GM12878 (cell line): Measurements from ENCODE around the gene GTPBP4. TPM values are rescaled to one million over a fixed set of nuclear protein-coding genes. Genes with fewer than 3 reads are reported as not detected.

Experiments used
- ATAC-seq: fragments of 200-7000 bp; cut with Tn5 transposase; 3 replicates; pipeline ENCODE4 v1.9.1; 2020; ENCODE audit warnings: mild to moderate bottlenecking, moderate library complexity
- BruUV-seq: library from RNA; stranded (reverse); fragments of 400-500 nt; replicated peaks from 2 replicates; lab custom pipeline; 2021; lab: Mats Ljungman, UMichigan
- CTCF ChIA-PET: fragments of 300-600 bp; sonication (Branson Sonifier 250); formaldehyde crosslinking; extraction: SDS; loops from one replicate; lab custom pipeline; 2021; ENCODE audit warnings: inconsistent platforms; lab: Yijun Ruan, JAX
- POLR2A ChIA-PET: fragments of 350-600 bp; formaldehyde crosslinking; extraction: SDS; loops from one replicate; lab custom pipeline; 2021; ENCODE audit warnings: inconsistent platforms; lab: Charles Lee
- RAD21 ChIA-PET: fragments of 300-600 bp; sonication (Branson Sonifier 250); formaldehyde crosslinking; loops from one replicate; lab custom pipeline; 2023; ENCODE audit warnings: antibody characterized with exemption; ENCODE audit not compliant: unreplicated experiment; lab: Charles Lee
- SMC1A ChIA-PET: fragments of 300-600 bp; sonication (Branson Sonifier 250); formaldehyde crosslinking; loops from one replicate; lab custom pipeline; 2023; ENCODE audit not compliant: unreplicated experiment, uncharacterized antibody; lab: Charles Lee
- DNase-seq: peaks from one replicate; pipeline ENCODE4 v3.0.0-alpha.2; 2011; ENCODE audit warnings: low read depth, low spot score
- FAIRE-seq: peaks from 3 replicates; lab custom pipeline; 2011; peaks lifted over from hg19 to GRCh38; lab: Jason Lieb, UNC
- H2AFZ ChIP-seq: 2 replicates; pipeline ENCODE4 v1.6.0; 2011; ENCODE audit warnings: low read depth, low read length, control low read depth; ENCODE audit not compliant: control insufficient read depth
- H3K27ac ChIP-seq: 2 replicates; pipeline ENCODE4 v1.5.1; 2011; ENCODE audit warnings: control low read depth; ENCODE audit not compliant: control insufficient read depth, insufficient read depth
- H3K27me3 ChIP-seq, 2 experiments: replicated peaks in 1 of 2; 2 replicates each; pipeline versions ENCODE4 v1.6.0 to v1.6.1; 2011; ENCODE audit warnings: low read length in 1 of 2; ENCODE audit not compliant: control insufficient read depth in 2 of 2, insufficient read depth in 2 of 2
- H3K36me3 ChIP-seq, 2 experiments: 2 replicates each; pipeline ENCODE4 v1.5.1; 2011; ENCODE audit warnings: low read length in 1 of 2; ENCODE audit not compliant: control insufficient read depth in 2 of 2, insufficient read depth in 2 of 2
- H3K4me1 ChIP-seq: 2 replicates; pipeline ENCODE4 v1.6.1; 2011; ENCODE audit warnings: mild to moderate bottlenecking, low read length, moderate library complexity, mixed read lengths; ENCODE audit not compliant: control insufficient read depth, insufficient read depth
- H3K4me2 ChIP-seq: 2 replicates; pipeline ENCODE4 v1.6.0; 2011; ENCODE audit warnings: control low read depth; ENCODE audit not compliant: control insufficient read depth, insufficient read depth
- H3K4me3 ChIP-seq: fragments of 200-600 bp; sonication (generic); 2 replicates; pipeline ENCODE4 v1.5.1; 2016
- H3K79me2 ChIP-seq: 2 replicates; pipeline ENCODE4 v1.6.0; 2011; ENCODE audit warnings: low read length; ENCODE audit not compliant: control insufficient read depth, insufficient read depth
- H3K9ac ChIP-seq: 2 replicates; pipeline ENCODE4 v1.8.0; 2011; ENCODE audit warnings: low read length, control low read depth, mixed read lengths; ENCODE audit not compliant: control insufficient read depth, insufficient read depth
- H3K9me3 ChIP-seq: replicated peaks from 3 replicates; pipeline ENCODE4 v1.5.1; 2011; ENCODE audit warnings: mild to moderate bottlenecking, low read length; ENCODE audit not compliant: control insufficient read depth, insufficient read depth
- H4K20me1 ChIP-seq: 2 replicates; pipeline ENCODE4 v1.6.0; 2011; ENCODE audit not compliant: control insufficient read depth, insufficient read depth
- BACH1 ChIP-seq: fragments of 450-650 bp; IDR thresholded peaks from 2 replicates; pipeline ENCODE4 v1.6.1; 2017; ENCODE audit warnings: mild to moderate bottlenecking, borderline replicate concordance
- CBFB ChIP-seq: IDR thresholded peaks from 2 replicates; pipeline ENCODE4 v1.6.1; 2016; ENCODE audit warnings: antibody characterized with exemption, low read depth
- CBX3 ChIP-seq: fragments of 200-600 bp; sonication (generic); IDR thresholded peaks from 2 replicates; pipeline ENCODE4 v1.6.1; 2016; ENCODE audit warnings: low read depth, borderline replicate concordance
- FOS ChIP-seq: IDR thresholded peaks from 3 replicates; pipeline ENCODE4 v1.6.1; 2011; ENCODE audit warnings: borderline replicate concordance; ENCODE audit not compliant: insufficient read length; ENCODE audit errors: extremely low read depth
- JUNB ChIP-seq: IDR thresholded peaks from 2 replicates; pipeline ENCODE4 v1.6.1; 2016; ENCODE audit warnings: antibody characterized with exemption, mild to moderate bottlenecking
- KLF5 ChIP-seq: fragments of 450-650 bp; IDR thresholded peaks from 2 replicates; pipeline ENCODE4 v1.6.1; 2014; ENCODE audit warnings: mild to moderate bottlenecking; ENCODE audit not compliant: partially characterized antibody
- NFIC ChIP-seq: IDR thresholded peaks from 2 replicates; pipeline ENCODE4 v1.6.1; 2012; ENCODE audit warnings: low read depth, mild to moderate bottlenecking, inconsistent platforms, low read length, moderate library complexity
- PAX5 ChIP-seq: IDR thresholded peaks from 2 replicates; pipeline ENCODE4 v1.6.1; 2011; ENCODE audit warnings: low read depth, low read length, borderline replicate concordance
- RAD51 ChIP-seq: fragments of 450-650 bp; IDR thresholded peaks from 2 replicates; pipeline ENCODE4 v1.6.1; 2016; ENCODE audit warnings: moderate library complexity, mild to moderate bottlenecking, inconsistent platforms
- SREBF2 ChIP-seq: IDR thresholded peaks from 2 replicates; pipeline ENCODE4 v1.6.1; 2012; ENCODE audit warnings: mild to moderate bottlenecking, low read length
- ZNF274 ChIP-seq: IDR thresholded peaks from one replicate; pipeline ENCODE4 v1.8.0; 2011; ENCODE audit not compliant: insufficient read length, insufficient read depth
- WGBS: methylation state at CpG from one replicate; pipeline ENCODE4 v1.1.6; 2016; ENCODE audit warnings: low lambda C conversion rate; ENCODE audit not compliant: insufficient replicate concordance, insufficient coverage; ENCODE audit errors: missing lambda C conversion rate; 5-methylcytosine and 5-hydroxymethylcytosine counted together
- in situ Hi-C: fragments of 300-500 bp; cut with MboI; formaldehyde crosslinking; loops from 9 replicates; pipeline ENCODE4 v1.14.3; 2018; ENCODE audit warnings: mixed read lengths
- intact Hi-C: fragments of 100-400 bp; cut with micrococcal nuclease; formaldehyde crosslinking; loops from one replicate; pipeline ENCODE4 v1.14.2; 2022; ENCODE audit not compliant: unreplicated experiment
- polyA plus RNA-seq, 11 experiments: library from polyadenylated mRNA; depleted of rRNA in 4 of 11; unstranded in 6 of 11; stranded (reverse) in 5 of 11; fragments of >200 nt; fragmentation: Nextera tagmentation in 4 of 11; fragmentation: Illumina TruSeq in 1 of 11; extraction: Ambion mirVana in 4 of 11; extraction: Trizol in 1 of 11; gene quantifications; 1 replicate in 1 of 11; 2 replicates in 10 of 11; pipeline versions ENCODE4 v1.2.1 to v1.2.3, GENCODE V29; 2011 to 2016; ENCODE audit warnings: inconsistent platforms in 2 of 11, missing spikeins in 2 of 11, low read depth in 1 of 11
- total RNA-seq, 4 experiments: library from RNA; depleted of rRNA in 3 of 4; stranded (reverse); fragments of >200 nt in 3 of 4; fragmentation: Illumina TruSeq in 1 of 4; extraction: Trizol in 1 of 4; gene quantifications; 2 replicates each; pipeline versions ENCODE4 v1.2.1 to v1.2.3, GENCODE V29; 2013 to 2021

Gene GTPBP4
- total and polyA plus RNA-seq, 10 of the 15 experiments (the other 5 are each of a cell fraction or from before 2014, with no cell fraction given) = 58.5 to 118 (median 71.4) TPM

DNA sequence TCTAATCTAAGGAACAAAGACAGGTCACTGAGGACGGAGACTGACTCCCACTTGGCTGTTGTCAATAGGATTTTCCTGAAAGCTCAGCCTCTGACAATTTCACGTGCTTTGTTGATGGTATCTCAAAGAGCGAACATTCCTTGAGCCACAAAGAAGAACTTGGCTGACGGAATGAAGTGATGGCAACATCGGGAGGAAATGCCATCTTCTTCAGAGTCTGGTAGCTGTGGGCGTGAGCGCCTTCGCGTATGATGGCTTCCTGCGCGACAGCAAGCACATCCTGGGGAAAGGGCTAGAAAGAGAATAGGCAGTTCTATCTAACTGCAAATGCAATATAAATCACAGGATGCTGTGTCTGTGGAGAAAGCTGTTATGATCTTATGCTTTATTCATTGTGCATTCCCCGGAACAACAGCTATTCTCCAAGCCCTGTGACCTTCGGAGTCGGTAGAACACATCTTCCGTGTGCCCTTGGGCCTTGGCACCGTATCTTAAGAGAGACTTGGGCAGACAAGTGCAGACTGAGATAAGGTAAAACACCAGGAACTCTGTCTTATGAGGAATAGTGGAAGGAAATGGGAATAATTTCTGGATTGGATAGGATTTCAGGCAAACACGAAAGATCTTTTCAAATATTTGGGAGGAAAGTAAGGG is 19.6 kb upstream of the GTPBP4 start (continued):
- TF ChIP-seq BACH1 (no peak), CBX3 (no peak), RAD51 (no peak), CBFB (no peak)

DNA sequence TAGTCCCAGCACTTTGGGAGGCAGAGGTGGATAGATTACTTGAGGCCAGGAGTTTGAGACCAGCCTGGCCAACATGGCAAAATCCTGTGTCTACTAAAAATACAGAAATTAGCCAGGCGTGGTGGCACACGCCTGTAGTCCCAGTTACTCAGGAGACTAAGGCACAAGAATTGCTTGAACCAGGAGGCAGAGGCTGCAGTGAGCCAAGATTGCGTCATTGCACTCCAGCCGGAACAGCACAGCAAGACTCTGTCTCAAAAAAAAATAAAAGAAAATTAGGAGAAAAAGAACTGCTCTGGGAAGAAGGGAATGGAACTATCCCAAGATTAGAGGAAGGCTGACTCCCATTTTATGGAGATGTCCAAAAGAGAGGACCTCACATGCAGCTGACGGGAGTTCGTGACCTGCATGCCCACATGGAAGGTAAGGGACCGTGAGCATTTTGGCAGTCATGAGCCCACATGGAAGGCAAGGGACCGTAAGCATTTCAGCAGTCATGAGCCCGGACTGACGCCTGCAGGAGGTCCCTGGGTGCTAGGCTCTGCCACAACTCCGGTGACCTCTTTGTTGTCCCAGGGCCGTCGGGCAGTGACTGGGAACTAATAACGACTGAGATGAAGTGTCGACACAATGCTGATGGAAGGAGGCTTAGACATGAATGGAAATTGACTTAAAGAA is 18.6 kb upstream of the GTPBP4 start:
- no peaks in the 10 kb centered on the region for H3K79me2 ChIP-seq
- no peak for TF ChIP-seq KLF5
- no peak for TF ChIP-seq SREBF2
- no peak for TF ChIP-seq PAX5
- peak; percentile 77 for TF ChIP-seq JUNB
- no peak for TF ChIP-seq ZNF274
- no peak for TF ChIP-seq FOS
- no peak for TF ChIP-seq NFIC
- TF ChIP-seq, all 136 proteins: peak for 1
- intact Hi-C loops = no loop called here
- H3K27ac ChIP-seq = no peak overlapping the region
- no peaks in the 10 kb centered on the region for H4K20me1 ChIP-seq
- DNase-seq (no peak), ATAC-seq (no peak), FAIRE-seq (peak; percentile 27)
- WGBS = 76% methylated on average over 15 of the region's 15 CpGs
- ChIA-PET POLR2A (interaction anchor here (0.6 kb wide), 1 partner anchor 13 kb away, joined by 3 read pairs; no protein-coding TSS in a partner anchor), CTCF (no interaction called here), SMC1A (interaction anchor here (0.7 kb wide), 1 partner anchor 12 kb away, joined by 3 read pairs; no protein-coding TSS in a partner anchor), RAD21 (no interaction called here)
- H3K4me3 ChIP-seq = no peak overlapping the region
- no peak overlapping the region for H3K9ac ChIP-seq
- no TSS peak for BruUV-seq
- peaks cover 2% of the 10 kb centered on the region; the same call in 2 of the 3 replicates for H3K9me3 ChIP-seq
- H3K27me3 ChIP-seq = no peaks in the 10 kb centered on the region
- in situ Hi-C loops = no loop called here
- no peaks in the 10 kb centered on the region for H3K36me3 ChIP-seq
- no peak overlapping the region for H2AFZ ChIP-seq
- peaks cover 17% of the 10 kb centered on the region for H3K4me1 ChIP-seq
- no peak overlapping the region for H3K4me2 ChIP-seq
